Stimulated activated CD8-positive, alpha-beta memory T cell treated with anti-CD3 and anti-CD28 coated beads, Interleukin-15, amount 100 ng/mL, for 48 hours (primary cell): Measurements from ENCODE around the gene DLEU7.

Experiments used
- DNase-seq, 2 donors: peaks; one replicate each; pipeline ENCODE4 v3.0.0-alpha.2; 2020; ENCODE audit warnings: low read depth in 2 of 2

The DLEU7 gene

DNA sequence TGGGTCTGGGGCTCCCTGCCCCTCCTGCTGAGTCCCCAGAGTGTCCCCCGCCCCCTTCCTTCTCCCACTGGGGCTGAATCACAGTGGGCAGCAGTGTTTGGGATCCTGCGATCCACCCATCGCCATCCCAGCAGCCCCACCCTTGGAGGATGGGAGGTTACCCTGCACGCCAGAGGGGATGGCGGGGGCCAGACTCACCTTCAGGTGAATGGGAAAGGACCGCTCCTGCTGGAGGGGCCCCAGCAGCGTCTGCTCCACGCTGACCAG, 569 bp downstream of the DLEU7 start:
- no peak for DNase-seq

DNA sequence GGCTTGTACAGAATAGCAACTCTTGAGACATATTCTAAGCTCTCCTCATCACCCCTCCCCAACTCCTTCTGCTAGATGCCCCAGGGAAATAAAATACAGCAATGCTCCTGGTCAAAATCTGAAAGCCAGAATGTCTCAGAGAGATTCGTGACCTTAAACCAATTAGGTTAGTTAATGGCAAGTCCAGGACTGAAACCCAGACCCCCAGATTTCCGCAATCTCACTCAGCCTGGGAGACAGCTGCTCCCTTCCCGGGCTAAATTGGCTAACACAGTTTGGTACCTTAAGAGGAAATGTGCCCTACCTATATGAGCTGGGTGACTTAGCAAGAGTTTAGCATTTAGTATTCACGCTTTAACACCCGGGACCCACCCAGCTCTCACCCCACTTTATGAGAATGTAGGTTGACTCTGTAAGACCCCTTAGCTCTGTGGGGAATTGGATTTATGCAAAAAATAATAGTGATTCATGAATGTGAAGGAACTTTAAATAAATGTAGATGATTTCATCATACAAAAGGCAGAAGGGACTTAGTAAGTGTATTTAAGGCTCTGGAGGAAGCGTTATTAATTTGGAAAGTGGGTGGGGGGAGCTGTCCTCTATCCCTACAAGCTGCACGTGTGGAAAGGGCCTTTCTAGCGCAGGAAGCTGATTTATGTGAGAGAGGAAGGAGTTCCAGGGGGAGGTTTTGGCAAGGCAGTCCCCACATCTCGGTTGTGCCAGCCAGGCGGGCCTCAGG, 1.1 kb downstream of the DLEU7 start:
- no peak for DNase-seq

GRCh38 chr13:50841786-50842185, 1.7 kb downstream of the DLEU7 start:
- no peak for DNase-seq

GRCh38 chr13:50840284-50840683, 3.2 kb downstream of the DLEU7 start:
- no peak for DNase-seq

DNA sequence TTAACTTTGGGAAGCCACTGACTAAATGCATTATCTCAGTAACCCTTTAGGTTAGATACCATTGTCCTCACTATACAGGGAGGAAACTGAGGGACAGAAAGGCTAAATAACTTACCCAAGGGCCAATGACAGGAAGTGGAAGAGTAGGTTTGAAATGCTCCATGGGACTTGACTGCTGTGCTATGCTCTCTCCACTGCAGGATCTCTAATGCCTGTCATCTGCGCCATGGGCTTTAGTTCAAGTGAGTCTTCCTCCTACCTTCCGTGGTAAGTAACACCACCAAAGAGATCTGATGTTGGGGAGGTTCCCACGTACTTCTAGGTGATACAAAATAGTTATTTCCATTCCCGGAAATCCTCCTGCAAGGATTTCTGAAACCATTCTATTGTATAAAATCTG, 3.7 kb downstream of the DLEU7 start:
- DNase-seq, result no peak

DNA sequence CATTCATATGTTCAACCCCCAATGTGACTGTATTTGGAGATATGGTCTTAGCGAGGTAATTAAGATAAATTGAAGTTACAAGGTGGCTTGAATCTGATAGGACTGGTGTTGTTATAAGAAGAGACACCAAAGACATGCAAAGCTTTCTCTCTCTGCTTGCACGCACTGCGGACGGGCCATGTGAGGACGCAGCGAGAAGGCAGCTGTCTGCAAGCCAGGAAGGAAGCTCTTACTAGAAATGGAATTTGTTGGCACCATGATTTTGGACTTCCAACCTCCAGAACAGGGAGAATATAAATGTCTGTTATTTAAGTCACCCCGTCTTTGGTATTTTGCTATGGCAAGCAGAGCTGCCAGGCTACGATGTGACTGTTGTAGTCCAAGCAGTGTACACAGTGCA, 4.8 kb downstream of the DLEU7 start:
- DNase-seq, result no peak

- no peak for DNase-seq
Measured at GRCh38 chr13:50838031-50838430, 5.5 kb downstream of the DLEU7 start.

DNA sequence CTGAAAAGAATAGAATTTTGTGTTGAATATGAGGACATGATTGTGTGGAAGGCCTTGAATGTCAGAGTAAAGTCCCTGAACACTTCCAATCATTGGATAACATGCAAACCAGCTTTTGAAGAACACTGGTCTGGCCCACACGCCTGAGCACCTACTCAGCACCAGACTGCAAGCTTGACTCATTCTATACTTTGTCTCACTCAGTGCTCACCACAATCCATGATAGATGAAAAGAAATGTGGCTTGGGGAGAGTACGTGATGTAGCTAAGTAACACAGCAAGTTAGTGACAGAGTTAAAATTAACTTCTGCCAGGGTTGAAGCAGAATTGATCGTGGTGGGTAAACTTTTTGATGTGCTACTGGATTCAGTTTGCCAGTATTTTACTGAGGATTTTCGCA, 12.0 kb downstream of the DLEU7 start:
- no peak for DNase-seq

GRCh38 chr13:50829896-50830295, 13.6 kb downstream of the DLEU7 start:
- no peak for DNase-seq

DNA sequence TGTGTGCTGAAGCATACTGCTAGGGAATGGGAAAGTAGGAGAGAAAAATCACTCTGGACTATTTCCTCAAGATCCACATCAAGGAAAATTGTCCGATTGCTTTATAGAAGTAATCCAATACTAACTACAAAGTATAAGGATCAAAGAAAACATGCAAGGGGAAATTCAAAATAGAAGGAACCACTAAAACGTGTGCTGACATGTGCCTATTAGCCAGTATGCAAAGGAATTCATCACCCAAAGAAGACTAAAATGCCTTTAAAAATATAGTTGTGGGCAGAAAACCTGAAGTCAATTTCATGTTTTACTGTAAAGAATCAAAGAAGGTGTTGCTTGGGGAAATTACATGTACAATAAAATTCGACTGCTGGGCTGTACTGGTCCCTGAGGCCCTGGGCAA, 14.3 kb downstream of the DLEU7 start:
- DNase-seq, result no peak

DNA sequence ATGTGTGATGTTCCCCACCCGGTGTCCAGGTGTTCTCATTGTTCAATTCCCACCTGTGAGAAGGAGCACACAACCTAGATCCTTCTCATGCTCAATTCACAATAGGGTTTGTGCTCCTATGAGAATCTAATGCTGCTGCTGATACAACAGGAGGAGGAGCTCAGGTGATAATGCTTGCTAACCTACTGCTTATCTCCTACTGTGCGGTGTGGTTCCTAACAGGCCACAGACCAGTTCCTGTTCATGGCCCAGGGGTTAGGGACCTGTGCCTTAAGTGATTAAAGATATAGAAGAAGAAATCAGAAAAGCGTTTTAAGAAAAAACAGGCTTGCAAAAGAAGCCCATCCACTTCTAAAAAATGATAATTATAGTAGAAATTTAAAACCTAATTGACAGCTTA, 17.5 kb downstream of the DLEU7 start:
- no peak for DNase-seq

DNA sequence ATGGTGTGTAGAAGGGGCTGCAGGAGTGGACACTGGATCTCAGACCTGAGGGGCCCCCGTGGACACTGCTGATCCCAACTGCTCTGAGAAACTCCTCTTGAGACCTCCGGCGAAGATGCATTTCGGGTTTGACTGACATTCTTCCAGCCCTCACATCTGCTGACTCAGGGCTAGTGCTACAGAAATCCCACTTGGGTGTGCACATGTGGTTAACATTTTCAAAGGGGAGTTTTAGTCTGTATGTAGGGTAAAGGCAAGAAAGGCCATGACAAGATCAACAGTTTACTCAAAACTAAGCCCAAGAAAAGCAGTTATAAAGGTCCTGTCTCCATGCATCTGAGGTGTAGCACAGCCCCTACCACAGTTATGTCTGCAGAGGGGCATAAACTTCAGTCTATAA, 31.2 kb downstream of the DLEU7 start:
- DNase-seq, result no peak

GRCh38 chr13:50810998-50811397, 32.5 kb downstream of the DLEU7 start:
- no peak for DNase-seq

DNA sequence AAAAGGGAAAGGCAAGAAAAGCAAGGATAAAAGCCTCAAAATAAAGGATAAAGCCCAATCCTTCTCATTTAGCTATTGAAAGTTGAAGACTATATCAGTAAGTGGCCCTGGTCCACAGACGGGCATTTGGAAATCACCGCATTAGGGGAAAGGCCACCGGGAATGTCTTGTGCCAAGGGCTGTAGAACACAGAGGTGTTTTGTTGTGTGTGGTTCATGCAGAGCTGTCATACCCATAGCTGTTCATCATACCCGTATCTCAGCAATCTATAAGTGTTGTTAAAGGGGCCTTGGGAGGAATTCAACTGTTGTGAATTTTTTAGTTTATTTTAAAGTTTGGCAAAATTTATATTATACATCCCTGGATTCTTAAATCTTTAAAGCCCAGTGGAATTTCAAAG, 33.0 kb downstream of the DLEU7 start:
- DNase-seq, result no peak

- no peak for DNase-seq
Measured at GRCh38 chr13:50809133-50810090, 34.1 kb downstream of the DLEU7 start.

DNA sequence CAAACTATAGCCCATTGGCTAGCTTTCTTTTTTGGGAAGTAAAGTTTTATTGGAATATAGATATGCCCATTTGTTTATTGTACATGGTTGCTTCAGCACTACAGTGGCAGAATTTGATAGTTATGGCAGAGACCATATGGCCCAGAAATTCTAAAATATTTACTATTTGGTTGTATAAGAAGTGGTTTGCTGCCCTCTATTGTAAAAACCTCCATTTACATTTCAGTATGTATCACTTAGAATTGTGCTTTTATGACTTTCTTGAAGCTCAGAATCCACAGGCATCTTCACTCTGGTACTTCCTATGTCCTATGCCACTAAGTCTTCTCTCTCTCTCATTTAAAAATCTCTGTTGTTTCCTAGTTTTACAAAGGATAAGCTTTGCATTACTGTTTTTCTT, 37.7 kb downstream of the DLEU7 start:
- DNase-seq, result no peak

DNA sequence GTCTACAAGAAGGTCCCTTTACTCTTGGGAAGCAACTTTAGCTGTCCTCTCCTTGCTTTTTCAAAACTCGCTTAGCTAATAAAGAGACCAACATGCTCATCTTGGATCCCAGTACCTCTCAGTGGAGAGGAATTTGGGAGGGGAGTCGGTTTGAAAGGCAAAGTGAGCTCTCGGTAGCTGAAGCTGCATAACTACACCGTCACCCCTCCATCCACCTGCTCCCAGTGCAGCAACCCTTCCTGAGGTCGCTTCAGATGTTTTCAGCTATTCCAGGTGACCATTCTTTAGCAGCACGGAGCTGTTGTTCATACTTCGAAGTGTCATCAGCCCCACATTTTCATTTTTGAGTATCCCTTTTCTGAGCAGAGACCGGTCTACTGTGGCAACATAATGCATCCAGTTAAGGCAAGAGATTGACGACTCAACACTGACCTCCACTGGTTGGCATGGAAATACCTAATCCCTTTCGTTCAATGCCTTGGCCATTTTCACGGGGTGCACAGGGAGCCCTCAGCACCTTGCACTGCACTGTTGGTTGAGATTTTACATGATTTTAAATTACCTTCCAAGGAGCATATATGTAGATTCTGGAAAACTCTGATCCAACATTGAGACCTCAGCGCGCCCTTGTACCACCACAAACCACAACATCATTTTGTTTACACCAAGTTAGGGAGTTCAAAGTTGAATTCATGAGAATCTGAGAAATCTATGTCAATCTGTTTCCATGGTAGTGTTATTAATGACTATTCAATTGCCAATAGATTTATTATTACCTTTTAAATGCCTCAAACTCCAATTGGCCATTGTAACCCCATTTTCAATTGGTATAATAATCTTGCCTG, 42.2 kb downstream of the DLEU7 start:
- DNase-seq, result peak; percentile 23 to 24

- no peak for DNase-seq
Measured at GRCh38 chr13:50800091-50800739, 43.3 kb downstream of the DLEU7 start.

GRCh38 chr13:50798923-50799322, 44.6 kb downstream of the DLEU7 start:
- no peak for DNase-seq

GRCh38 chr13:50797091-50797490, 46.4 kb downstream of the DLEU7 start:
- no peak for DNase-seq

GRCh38 chr13:50796463-50796862, 47.0 kb downstream of the DLEU7 start:
- no peak for DNase-seq

DNA sequence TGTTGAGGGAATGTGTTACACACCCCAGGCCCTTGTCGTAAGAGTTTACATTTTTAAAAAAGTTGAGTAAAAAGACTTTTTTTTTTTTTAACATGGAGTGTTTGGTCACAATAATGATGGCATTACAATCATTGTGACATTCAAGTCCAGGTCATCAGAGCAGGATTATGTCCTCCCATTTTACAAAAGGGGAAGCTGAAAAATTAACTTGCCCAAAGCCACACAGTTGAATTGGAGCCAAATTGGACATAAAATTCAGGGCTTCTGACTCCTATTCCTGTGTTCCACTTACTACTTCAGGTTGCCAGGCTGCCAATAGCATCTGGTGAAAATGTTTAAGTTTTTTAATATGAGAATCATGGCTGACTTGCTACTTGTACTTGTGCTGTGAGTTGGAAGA, 49.3 kb downstream of the DLEU7 start:
- DNase-seq, result no peak
